Heart left ventricle (tissue), 13 donors: ENCODE measurements around the gene CDKN3.

Experiments
- CTCF ChIP-seq, 12 donors: fragments of 200-600 bp; sonication (generic) in 4 of 12; IDR thresholded peaks; one replicate each; pipeline versions ENCODE4 v1.5.0 to v1.8.0; 2018 to 2022; ENCODE audit warnings: antibody characterized with exemption in 12 of 12, mild to moderate bottlenecking in 5 of 12
- POLR2A ChIP-seq, 2 donors: fragments of 450-650 bp; IDR thresholded peaks; one replicate each; pipeline ENCODE4 v1.6.1; 2017; ENCODE audit warnings: antibody characterized with exemption in 2 of 2, mild to moderate bottlenecking in 2 of 2, moderate library complexity in 2 of 2
- donor health status: ischemic (EF 13 %, LVEDD 7.1; RV severe dilation, severe dysfunction).
- donor health status: DM: no; HTN: yes; CAD: no.
- donor health status: DM: no; HTN: no; CAD: no.
- donor health status: ischemic (EF 25% LVEDD 6.9; RV normal size, moderate dysfunction).
- donor health status: ischemic (EF 25% LVEDD 5.7; RV mildly dilated, moderate dysfunction).
- donor health status: ischemic (EF 35%, LVEDD 5.7; RV mildly dilated, moderate dysfunction).
- donor health status: nonischemic (EF 11% LVEDD 7.7; RV severe dilation, severe dysfunction).
- donor health status: DM: yes; HTN: yes; CAD: no.
- donor health status: PGD.
- donor health status: ischemic (EF 29% LVEDD 5.4; RV normal size, mild dysfunction).
- donor health status: nonischemic (EF 23%, LVEDD 6.1; RV moderate dilation, normal function).

GRCh38 chr14:54369343-54369742 lies 27.5 kb upstream of the CDKN3 start:
- TF ChIP-seq CTCF (IDR thresholded peaks at IDR 0.05): no peak
- no peak for TF ChIP-seq POLR2A (IDR thresholded peaks at IDR 0.05)
